Stimulated activated naive CD8-positive, alpha-beta T cell treated with anti-CD3 and anti-CD28 coated beads, Interleukin-15, Interleukin-2, amounts not matched to agents 100 ng/mL and 50 ng/mL, for 24 hours (primary cell): ENCODE data around the gene MBOAT1.

Experiments
- H3K27ac Mint-ChIP-seq: one replicate; pipeline ENCODE4 v1.8.0; 2021; ENCODE audit warnings: mild to moderate bottlenecking, mixed read lengths
- H3K27me3 Mint-ChIP-seq: one replicate; pipeline ENCODE4 v1.8.0; 2021; ENCODE audit warnings: mixed read lengths
- H3K36me3 Mint-ChIP-seq: one replicate; pipeline ENCODE4 v1.8.0; 2021; ENCODE audit warnings: low read depth, mixed read lengths
- H3K4me1 Mint-ChIP-seq: one replicate; pipeline ENCODE4 v1.8.0; 2021; ENCODE audit warnings: low read depth, mixed read lengths
- H3K4me3 Mint-ChIP-seq: one replicate; pipeline ENCODE4 v1.8.0; 2021; ENCODE audit warnings: mild to moderate bottlenecking, mixed read lengths
- H3K9me3 Mint-ChIP-seq: one replicate; pipeline ENCODE4 v1.8.0; 2021; ENCODE audit warnings: mixed read lengths

Gene MBOAT1

GRCh38 chr6:20238688-20239587, 26.7 kb upstream of the MBOAT1 start:
- H3K36me3 Mint-ChIP-seq: no peaks in the 10 kb centered on the region
- H3K27me3 Mint-ChIP-seq: no peaks in the 10 kb centered on the region
- H3K4me3 Mint-ChIP-seq: no peak overlapping the region
- H3K4me1 Mint-ChIP-seq: no peaks in the 10 kb centered on the region
- H3K27ac Mint-ChIP-seq: no peak overlapping the region
- no peaks in the 10 kb centered on the region for H3K9me3 Mint-ChIP-seq

- no peak overlapping the region for H3K4me3 Mint-ChIP-seq
- no peaks in the 10 kb centered on the region for H3K9me3 Mint-ChIP-seq
- no peaks in the 10 kb centered on the region for H3K27me3 Mint-ChIP-seq
- H3K27ac Mint-ChIP-seq: no peak overlapping the region
- H3K36me3 Mint-ChIP-seq: no peaks in the 10 kb centered on the region
- H3K4me1 Mint-ChIP-seq: no peaks in the 10 kb centered on the region
Observed at GRCh38 chr6:20237677-20238460, 25.6 kb upstream of the MBOAT1 start.

- Mint-ChIP-seq H3K36me3 (no peaks in the 10 kb centered on the region), H3K27ac (no peak overlapping the region), H3K4me3 (no peak overlapping the region), H3K4me1 (no peaks in the 10 kb centered on the region), H3K9me3 (no peaks in the 10 kb centered on the region), H3K27me3 (no peaks in the 10 kb centered on the region)
Observed at GRCh38 chr6:20236909-20237600, 24.8 kb upstream of the MBOAT1 start.

GRCh38 chr6:20236344-20236743, 24.1 kb upstream of the MBOAT1 start:
- Mint-ChIP-seq H3K4me3 (no peak overlapping the region), H3K9me3 (no peaks in the 10 kb centered on the region), H3K27me3 (no peaks in the 10 kb centered on the region), H3K36me3 (no peaks in the 10 kb centered on the region), H3K27ac (no peak overlapping the region), H3K4me1 (no peaks in the 10 kb centered on the region)

GRCh38 chr6:20235041-20235440, 22.8 kb upstream of the MBOAT1 start:
- Mint-ChIP-seq H3K27ac (no peak overlapping the region), H3K36me3 (no peaks in the 10 kb centered on the region), H3K27me3 (no peaks in the 10 kb centered on the region), H3K9me3 (no peaks in the 10 kb centered on the region), H3K4me1 (no peaks in the 10 kb centered on the region), H3K4me3 (no peak overlapping the region)

- H3K27ac Mint-ChIP-seq: no peak overlapping the region
- no peaks in the 10 kb centered on the region for H3K36me3 Mint-ChIP-seq
- no peaks in the 10 kb centered on the region for H3K9me3 Mint-ChIP-seq
- H3K4me3 Mint-ChIP-seq: no peak overlapping the region
- H3K27me3 Mint-ChIP-seq: no peaks in the 10 kb centered on the region
- H3K4me1 Mint-ChIP-seq: no peaks in the 10 kb centered on the region
Observed at GRCh38 chr6:20234136-20234535, 21.9 kb upstream of the MBOAT1 start.

GRCh38 chr6:20233007-20233730, 20.9 kb upstream of the MBOAT1 start:
- H3K27me3 Mint-ChIP-seq: no peaks in the 10 kb centered on the region
- no peak overlapping the region for H3K4me3 Mint-ChIP-seq
- no peak overlapping the region for H3K27ac Mint-ChIP-seq
- H3K9me3 Mint-ChIP-seq: no peaks in the 10 kb centered on the region
- H3K36me3 Mint-ChIP-seq: no peaks in the 10 kb centered on the region
- H3K4me1 Mint-ChIP-seq: no peaks in the 10 kb centered on the region

GRCh38 chr6:20232188-20232587, 19.9 kb upstream of the MBOAT1 start:
- H3K9me3 Mint-ChIP-seq: no peaks in the 10 kb centered on the region
- no peaks in the 10 kb centered on the region for H3K36me3 Mint-ChIP-seq
- H3K27me3 Mint-ChIP-seq: no peaks in the 10 kb centered on the region
- H3K4me1 Mint-ChIP-seq: no peaks in the 10 kb centered on the region
- no peak overlapping the region for H3K27ac Mint-ChIP-seq
- H3K4me3 Mint-ChIP-seq: no peak overlapping the region

GRCh38 chr6:20230401-20231119, 18.3 kb upstream of the MBOAT1 start:
- Mint-ChIP-seq H3K4me1 (no peaks in the 10 kb centered on the region), H3K27me3 (no peaks in the 10 kb centered on the region), H3K4me3 (no peak overlapping the region), H3K9me3 (no peaks in the 10 kb centered on the region), H3K27ac (no peak overlapping the region), H3K36me3 (no peaks in the 10 kb centered on the region)

GRCh38 chr6:20229881-20230280, 17.6 kb upstream of the MBOAT1 start:
- Mint-ChIP-seq H3K27ac (no peak overlapping the region), H3K4me3 (no peak overlapping the region), H3K9me3 (no peaks in the 10 kb centered on the region), H3K36me3 (no peaks in the 10 kb centered on the region), H3K27me3 (no peaks in the 10 kb centered on the region), H3K4me1 (no peaks in the 10 kb centered on the region)

GRCh38 chr6:20227350-20227749, 15.1 kb upstream of the MBOAT1 start:
- Mint-ChIP-seq H3K27me3 (no peaks in the 10 kb centered on the region), H3K4me3 (no peak overlapping the region), H3K27ac (no peak overlapping the region), H3K4me1 (no peaks in the 10 kb centered on the region), H3K9me3 (no peaks in the 10 kb centered on the region), H3K36me3 (no peaks in the 10 kb centered on the region)

GRCh38 chr6:20223141-20223540, 10.9 kb upstream of the MBOAT1 start:
- Mint-ChIP-seq H3K36me3 (no peaks in the 10 kb centered on the region), H3K4me1 (no peaks in the 10 kb centered on the region), H3K27ac (no peak overlapping the region), H3K27me3 (no peaks in the 10 kb centered on the region), H3K4me3 (no peak overlapping the region), H3K9me3 (no peaks in the 10 kb centered on the region)

GRCh38 chr6:20221421-20221820, 9.2 kb upstream of the MBOAT1 start:
- no peaks in the 10 kb centered on the region for H3K27me3 Mint-ChIP-seq
- H3K4me3 Mint-ChIP-seq: no peak overlapping the region
- no peaks in the 10 kb centered on the region for H3K9me3 Mint-ChIP-seq
- H3K4me1 Mint-ChIP-seq: no peaks in the 10 kb centered on the region
- H3K27ac Mint-ChIP-seq: no peak overlapping the region
- H3K36me3 Mint-ChIP-seq: no peaks in the 10 kb centered on the region

- Mint-ChIP-seq H3K4me1 (no peaks in the 10 kb centered on the region), H3K27me3 (no peaks in the 10 kb centered on the region), H3K27ac (no peak overlapping the region), H3K36me3 (no peaks in the 10 kb centered on the region), H3K4me3 (no peak overlapping the region), H3K9me3 (no peaks in the 10 kb centered on the region)
Observed at GRCh38 chr6:20220359-20220758, 8.1 kb upstream of the MBOAT1 start.
